ENCODE data around the gene IL36RN. TPM values are rescaled to one million over a fixed set of nuclear protein-coding genes. Genes with fewer than 3 reads are reported as not detected.

IL36RN gene
- total RNA-seq, 2 experiments from 2014 or later, result not detected

GRCh38 chr2:113061896-113062770, 3.1 kb downstream of the IL36RN start:
- peaks cover 3% of the 10 kb centered on the region for H3K27me3 Mint-ChIP-seq
- no peak for DNase-seq
- no peak overlapping the region for H3K4me3 Mint-ChIP-seq
- H3K27ac Mint-ChIP-seq, result no peak overlapping the region
- no peaks in the 10 kb centered on the region for H3K36me3 Mint-ChIP-seq (ENCODE audit: low read depth)
- no peak for ATAC-seq
- H3K4me1 Mint-ChIP-seq (ENCODE audit: low read depth), result no peaks in the 10 kb centered on the region
- POLR2A ChIA-PET, result no interaction called here
- H3K9me3 Mint-ChIP-seq, result no peaks in the 10 kb centered on the region
- CTCF ChIA-PET, result interaction anchor here (1.0 to 1.1 kb wide), 2 partner anchors 18 to 308 kb away, joined by 3 to 4 read pairs; no protein-coding TSS in a partner anchor
- TF ChIP-seq, protein P1, sequence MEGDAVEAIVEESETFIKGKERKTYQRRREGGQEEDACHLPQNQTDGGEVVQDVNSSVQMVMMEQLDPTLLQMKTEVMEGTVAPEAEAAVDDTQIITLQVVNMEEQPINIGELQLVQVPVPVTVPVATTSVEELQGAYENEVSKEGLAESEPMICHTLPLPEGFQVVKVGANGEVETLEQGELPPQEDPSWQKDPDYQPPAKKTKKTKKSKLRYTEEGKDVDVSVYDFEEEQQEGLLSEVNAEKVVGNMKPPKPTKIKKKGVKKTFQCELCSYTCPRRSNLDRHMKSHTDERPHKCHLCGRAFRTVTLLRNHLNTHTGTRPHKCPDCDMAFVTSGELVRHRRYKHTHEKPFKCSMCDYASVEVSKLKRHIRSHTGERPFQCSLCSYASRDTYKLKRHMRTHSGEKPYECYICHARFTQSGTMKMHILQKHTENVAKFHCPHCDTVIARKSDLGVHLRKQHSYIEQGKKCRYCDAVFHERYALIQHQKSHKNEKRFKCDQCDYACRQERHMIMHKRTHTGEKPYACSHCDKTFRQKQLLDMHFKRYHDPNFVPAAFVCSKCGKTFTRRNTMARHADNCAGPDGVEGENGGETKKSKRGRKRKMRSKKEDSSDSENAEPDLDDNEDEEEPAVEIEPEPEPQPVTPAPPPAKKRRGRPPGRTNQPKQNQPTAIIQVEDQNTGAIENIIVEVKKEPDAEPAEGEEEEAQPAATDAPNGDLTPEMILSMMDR (IDR thresholded peaks at IDR 0.05), result no peak
- intact Hi-C loops (cut with micrococcal nuclease), result no loop called here

DNA sequence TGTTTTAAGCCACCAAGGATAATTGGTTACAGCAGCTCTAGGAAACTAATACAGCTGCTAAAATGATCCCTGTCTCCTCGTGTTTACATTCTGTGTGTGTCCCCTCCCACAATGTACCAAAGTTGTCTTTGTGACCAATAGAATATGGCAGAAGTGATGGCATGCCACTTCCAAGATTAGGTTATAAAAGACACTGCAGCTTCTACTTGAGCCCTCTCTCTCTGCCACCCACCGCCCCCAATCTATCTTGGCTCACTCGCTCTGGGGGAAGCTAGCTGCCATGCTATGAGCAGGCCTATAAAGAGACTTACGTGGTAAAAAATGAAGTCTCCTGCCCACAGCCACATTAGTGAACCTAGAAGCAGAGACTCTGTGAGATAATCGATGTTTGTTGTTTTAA, 5.3 kb downstream of the IL36RN start:
- ChIA-PET CTCF (interaction anchor here (1.3 to 1.4 kb wide), 2 partner anchors 11 to 122 kb away, joined by 3 to 4 read pairs; no protein-coding TSS in a partner anchor), POLR2A (no interaction called here)
- Mint-ChIP-seq H3K4me1 (ENCODE audit: low read depth) (no peaks in the 10 kb centered on the region), H3K4me3 (no peak overlapping the region), H3K9me3 (no peaks in the 10 kb centered on the region), H3K27ac (no peak overlapping the region), H3K27me3 (peaks cover 3% of the 10 kb centered on the region), H3K36me3 (ENCODE audit: low read depth) (no peaks in the 10 kb centered on the region)
- DNase-seq, result no peak
- no peak for ATAC-seq
- TF ChIP-seq, protein P1 (IDR thresholded peaks at IDR 0.05), result no peak
- intact Hi-C loops (cut with micrococcal nuclease), result no loop called here

GRCh38 chr2:113064898-113065297, 5.9 kb downstream of the IL36RN start:
- TF ChIP-seq, protein P1 (IDR thresholded peaks at IDR 0.05), result no peak
- POLR2A ChIA-PET, result no interaction called here
- DNase-seq (no peak), ATAC-seq (no peak)
- H3K27me3 Mint-ChIP-seq, result peaks cover 3% of the 10 kb centered on the region
- no peaks in the 10 kb centered on the region for H3K36me3 Mint-ChIP-seq (ENCODE audit: low read depth)
- intact Hi-C loops (cut with micrococcal nuclease), result no loop called here
- H3K9me3 Mint-ChIP-seq, result no peaks in the 10 kb centered on the region
- no peak overlapping the region for H3K27ac Mint-ChIP-seq
- CTCF ChIA-PET, result interaction anchor here (1.3 kb wide), 1 partner anchor 10 kb away, joined by 4 read pairs; no protein-coding TSS in a partner anchor
- no peak overlapping the region for H3K4me3 Mint-ChIP-seq
- H3K4me1 Mint-ChIP-seq (ENCODE audit: low read depth), result no peaks in the 10 kb centered on the region

GRCh38 chr2:113067681-113068080, 8.7 kb downstream of the IL36RN start, which contains the start of gene IL1F10:
Gene IL1F10 (plus strand): TSS chr2:113067970. CDS start chr2:113072739, 4,769 bp downstream.
- TF ChIP-seq, protein P1 (IDR thresholded peaks at IDR 0.05), result no peak
- ChIA-PET POLR2A (no interaction called here), CTCF (interaction anchor here (0.7 to 1.5 kb wide), 6 partner anchors 8 to 125 kb away, joined by 3 to 6 read pairs (median 3); no protein-coding TSS in a partner anchor)
- Mint-ChIP-seq H3K4me1 (ENCODE audit: low read depth) (no peaks in the 10 kb centered on the region), H3K36me3 (ENCODE audit: low read depth) (no peaks in the 10 kb centered on the region), H3K27ac (no peak within 1 kb of the TSS), H3K4me3 (no peak within 1 kb of the TSS), H3K9me3 (no peaks in the 10 kb centered on the region), H3K27me3 (peaks cover 3% of the 10 kb centered on the region)
- intact Hi-C loops (cut with micrococcal nuclease), result no loop called here
- DNase-seq, result no peak
- ATAC-seq, result no peak

GRCh38 chr2:113068249-113068648, 9.3 kb downstream of the IL36RN start:
- Mint-ChIP-seq H3K27me3 (no peaks in the 10 kb centered on the region), H3K36me3 (ENCODE audit: low read depth) (no peaks in the 10 kb centered on the region), H3K9me3 (no peaks in the 10 kb centered on the region), H3K4me3 (no peak overlapping the region), H3K27ac (no peak overlapping the region), H3K4me1 (ENCODE audit: low read depth) (no peaks in the 10 kb centered on the region)
- ATAC-seq, result no peak
- ChIA-PET CTCF (interaction anchor here (0.7 to 1.5 kb wide), 6 partner anchors 8 to 183 kb away, joined by 3 to 6 read pairs (median 3); no protein-coding TSS in a partner anchor), POLR2A (no interaction called here)
- DNase-seq, result no peak
- TF ChIP-seq, protein P1 (IDR thresholded peaks at IDR 0.05), result no peak
- intact Hi-C loops (cut with micrococcal nuclease), result no loop called here
